H9 (cell line): ENCODE data around the gene EXOC1L. TPM values are rescaled to one million over a fixed set of nuclear protein-coding genes. Genes with fewer than 3 reads are reported as not detected.

ENCODE experiments used
- DNase-seq: peaks from one replicate; pipeline ENCODE4 v3.0.0-alpha.2; 2017
- H2AFZ ChIP-seq: one replicate; pipeline ENCODE4 v1.6.1; 2013; ENCODE audit warnings: mild to moderate bottlenecking, low read length, control low read depth, moderate library complexity
- H2AK5ac ChIP-seq: 2 replicates; pipeline ENCODE4 v1.6.1; 2013; ENCODE audit warnings: low read length, control low read depth, mixed read lengths; ENCODE audit not compliant: insufficient read length
- H2BK120ac ChIP-seq: one replicate; pipeline ENCODE4 v1.6.1; 2013; ENCODE audit warnings: low read depth, mild to moderate bottlenecking, low read length, control low read depth, inconsistent platforms; ENCODE audit not compliant: poor library complexity, severe bottlenecking
- H2BK12ac ChIP-seq: 2 replicates; pipeline ENCODE4 v1.6.1; 2013; ENCODE audit warnings: low read length, control low read depth, mixed read lengths, low read depth; ENCODE audit not compliant: insufficient read length
- H2BK15ac ChIP-seq: 2 replicates; pipeline ENCODE4 v1.6.1; 2013; ENCODE audit warnings: low read depth, low read length, control low read depth
- H2BK20ac ChIP-seq: one replicate; pipeline ENCODE4 v1.6.1; 2013; ENCODE audit warnings: low read depth, mild to moderate bottlenecking, low read length, control low read depth, inconsistent platforms; ENCODE audit not compliant: poor library complexity, severe bottlenecking
- H2BK5ac ChIP-seq: 2 replicates; pipeline ENCODE4 v1.6.1; 2013; ENCODE audit warnings: low read length, control low read depth, mixed read lengths; ENCODE audit not compliant: insufficient read length
- H3K14ac ChIP-seq: 2 replicates; pipeline ENCODE4 v1.6.1; 2013; ENCODE audit warnings: low read length, control low read depth; ENCODE audit not compliant: insufficient read depth
- H3K18ac ChIP-seq: 2 replicates; pipeline ENCODE4 v1.6.1; 2013; ENCODE audit warnings: low read depth, mild to moderate bottlenecking, mixed read lengths, low read length, control low read depth; ENCODE audit not compliant: insufficient read length
- H3K23ac ChIP-seq: 2 replicates; pipeline ENCODE4 v1.6.1; 2013; ENCODE audit warnings: low read length, control low read depth, mixed read lengths, low read depth; ENCODE audit not compliant: insufficient read length
- H3K23me2 ChIP-seq: 2 replicates; pipeline ENCODE4 v1.6.1; 2013; ENCODE audit warnings: low read depth, mild to moderate bottlenecking, mixed read lengths, low read length, control low read depth; ENCODE audit not compliant: insufficient read length, poor library complexity, severe bottlenecking
- H3K27ac ChIP-seq: 2 replicates; pipeline ENCODE4 v1.5.1; 2013; ENCODE audit warnings: low read length, control low read depth, mixed read lengths, low read depth; ENCODE audit not compliant: insufficient read length
- H3K27me3 ChIP-seq: 2 replicates; pipeline ENCODE4 v1.6.1; 2013; ENCODE audit warnings: low read length, control low read depth, inconsistent platforms; ENCODE audit not compliant: insufficient read depth
- H3K4ac ChIP-seq: 2 replicates; pipeline ENCODE4 v1.6.1; 2013; ENCODE audit warnings: low read depth, mild to moderate bottlenecking, control low read depth, inconsistent platforms, low read length, moderate library complexity
- H3K4me1 ChIP-seq: 2 replicates; pipeline ENCODE4 v1.6.1; 2013; ENCODE audit warnings: low read length, control low read depth, inconsistent platforms; ENCODE audit not compliant: insufficient read depth
- H3K4me2 ChIP-seq: 2 replicates; pipeline ENCODE4 v1.6.1; 2013; ENCODE audit warnings: low read length, control low read depth, mixed read lengths; ENCODE audit not compliant: insufficient read length, insufficient read depth
- H3K56ac ChIP-seq: 2 replicates; pipeline ENCODE4 v1.6.1; 2013; ENCODE audit warnings: low read depth, mild to moderate bottlenecking, mixed read lengths, low read length, control low read depth; ENCODE audit not compliant: insufficient read length
- H3K79me1 ChIP-seq: 2 replicates; pipeline ENCODE4 v1.6.1; 2013; ENCODE audit warnings: low read depth, mild to moderate bottlenecking, moderate library complexity, low read length, control low read depth, inconsistent platforms; ENCODE audit not compliant: insufficient read depth, poor library complexity, severe bottlenecking
- H3K79me2 ChIP-seq: 2 replicates; pipeline ENCODE4 v1.6.1; 2013; ENCODE audit warnings: low read length, control low read depth, inconsistent platforms; ENCODE audit not compliant: insufficient read depth
- H3K9ac ChIP-seq: 2 replicates; pipeline ENCODE4 v1.6.1; 2013; ENCODE audit warnings: low read length, control low read depth, mixed read lengths; ENCODE audit not compliant: insufficient read length; ENCODE audit errors: extremely low read depth
- H3K9me3 ChIP-seq: one replicate; pipeline ENCODE4 v1.6.1; 2013; ENCODE audit warnings: low read depth, low read length, inconsistent platforms; ENCODE audit not compliant: control insufficient read depth
- H3T11ph ChIP-seq: one replicate; pipeline ENCODE4 v1.6.1; 2013; ENCODE audit warnings: mild to moderate bottlenecking, low read length, control low read depth, inconsistent platforms
- H4K20me1 ChIP-seq: one replicate; pipeline ENCODE4 v1.6.1; 2013; ENCODE audit not compliant: control insufficient read depth, insufficient read length, insufficient read depth
- H4K5ac ChIP-seq: 2 replicates; pipeline ENCODE4 v1.6.1; 2013; ENCODE audit warnings: low read depth, mild to moderate bottlenecking, mixed read lengths, low read length, control low read depth; ENCODE audit not compliant: insufficient read length
- H4K8ac ChIP-seq: replicated peaks from 2 replicates; pipeline ENCODE4 v1.6.1; 2013; ENCODE audit warnings: low read length, control low read depth, mixed read lengths, low read depth; ENCODE audit not compliant: insufficient read length
- H4K91ac ChIP-seq: 2 replicates; pipeline ENCODE4 v1.6.1; 2013; ENCODE audit warnings: low read depth, mild to moderate bottlenecking, moderate library complexity, mixed read lengths, low read length, control low read depth; ENCODE audit not compliant: insufficient read length
- H3K27ac Mint-ChIP-seq, 3 experiments: 2 replicates in 2 of 3; 3 replicates in 1 of 3; pipeline ENCODE4 v1.8.0; 2020 to 2021; ENCODE audit warnings: mixed read lengths in 3 of 3, mild to moderate bottlenecking in 1 of 3, moderate library complexity in 1 of 3
- H3K27me3 Mint-ChIP-seq: 2 replicates; pipeline ENCODE4 v1.8.0; 2021; ENCODE audit warnings: low read depth, mild to moderate bottlenecking, moderate library complexity, mixed read lengths
- H3K36me3 Mint-ChIP-seq, 3 experiments: 2 replicates in 2 of 3; 3 replicates in 1 of 3; pipeline ENCODE4 v1.8.0; 2020 to 2021; ENCODE audit warnings: low read depth in 3 of 3, mixed read lengths in 3 of 3; ENCODE audit not compliant: insufficient read depth in 1 of 3
- H3K4me1 Mint-ChIP-seq, 2 experiments: 2 replicates each; pipeline ENCODE4 v1.8.0; 2020; ENCODE audit warnings: mixed read lengths in 2 of 2
- H3K4me3 Mint-ChIP-seq, 2 experiments: 2 replicates in 1 of 2; 3 replicates in 1 of 2; pipeline ENCODE4 v1.8.0; 2020 to 2021; ENCODE audit warnings: mild to moderate bottlenecking in 2 of 2, mixed read lengths in 2 of 2, moderate library complexity in 1 of 2
- H3K9me3 Mint-ChIP-seq, 2 experiments: 2 replicates in 1 of 2; 3 replicates in 1 of 2; pipeline ENCODE4 v1.8.0; 2020; ENCODE audit warnings: mild to moderate bottlenecking in 2 of 2, mixed read lengths in 2 of 2, moderate library complexity in 1 of 2
- WGBS: extraction: QIAGEN DNeasy Blood & Tissue Kit; methylation state at CpG from one replicate; pipeline ENCODE4 v1.1.7; 2013; ENCODE audit warnings: missing lambda C conversion rate, low lambda C conversion rate, mixed read lengths; ENCODE audit not compliant: insufficient read length; ENCODE audit errors: extremely low coverage; 5-methylcytosine and 5-hydroxymethylcytosine counted together
- total RNA-seq: library from RNA; stranded (reverse); gene quantifications from 2 replicates; pipeline ENCODE4 v1.2.1, GENCODE V29; 2021
- TF ChIP-seq, protein P1 (sequence below): fragments of 200-600 bp; sonication (generic); conservative IDR thresholded peaks from 3 replicates; pipeline ENCODE4 v1.8.0; 2021; ENCODE audit warnings: antibody characterized with exemption, mild to moderate bottlenecking

EXOC1L gene
- total RNA-seq, 1 experiment from 2014 or later, result not detected

DNA sequence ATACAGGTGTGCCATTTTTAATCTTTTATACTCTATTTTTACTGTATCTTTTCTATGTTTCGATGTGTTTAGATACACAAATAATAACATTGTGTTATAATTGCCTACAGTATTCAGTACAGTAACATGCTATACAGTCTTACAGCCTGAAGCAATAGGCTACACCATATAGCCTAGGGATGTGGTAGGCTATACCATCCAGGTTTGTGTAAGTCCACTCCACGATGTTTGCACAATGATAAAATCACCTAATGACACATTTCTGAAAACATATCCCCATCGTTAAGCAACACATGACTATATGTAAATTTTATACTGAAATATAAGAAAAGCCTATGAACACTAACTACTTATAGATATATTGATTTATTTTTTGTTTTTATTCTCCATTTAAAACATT, 48.9 kb upstream of the EXOC1L start:
- TF ChIP-seq, protein P1, sequence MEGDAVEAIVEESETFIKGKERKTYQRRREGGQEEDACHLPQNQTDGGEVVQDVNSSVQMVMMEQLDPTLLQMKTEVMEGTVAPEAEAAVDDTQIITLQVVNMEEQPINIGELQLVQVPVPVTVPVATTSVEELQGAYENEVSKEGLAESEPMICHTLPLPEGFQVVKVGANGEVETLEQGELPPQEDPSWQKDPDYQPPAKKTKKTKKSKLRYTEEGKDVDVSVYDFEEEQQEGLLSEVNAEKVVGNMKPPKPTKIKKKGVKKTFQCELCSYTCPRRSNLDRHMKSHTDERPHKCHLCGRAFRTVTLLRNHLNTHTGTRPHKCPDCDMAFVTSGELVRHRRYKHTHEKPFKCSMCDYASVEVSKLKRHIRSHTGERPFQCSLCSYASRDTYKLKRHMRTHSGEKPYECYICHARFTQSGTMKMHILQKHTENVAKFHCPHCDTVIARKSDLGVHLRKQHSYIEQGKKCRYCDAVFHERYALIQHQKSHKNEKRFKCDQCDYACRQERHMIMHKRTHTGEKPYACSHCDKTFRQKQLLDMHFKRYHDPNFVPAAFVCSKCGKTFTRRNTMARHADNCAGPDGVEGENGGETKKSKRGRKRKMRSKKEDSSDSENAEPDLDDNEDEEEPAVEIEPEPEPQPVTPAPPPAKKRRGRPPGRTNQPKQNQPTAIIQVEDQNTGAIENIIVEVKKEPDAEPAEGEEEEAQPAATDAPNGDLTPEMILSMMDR, result no peak
- no peaks in the 10 kb centered on the region for H3K27me3 Mint-ChIP-seq
- H3K27ac Mint-ChIP-seq, result no peak overlapping the region
- no peaks in the 10 kb centered on the region for H3K9me3 ChIP-seq
- H3K23me2 ChIP-seq, result no peaks in the 10 kb centered on the region
- H3K23ac ChIP-seq, result no peak overlapping the region
- no peak overlapping the region for H2BK120ac ChIP-seq
- H3K4me3 Mint-ChIP-seq, result no peak overlapping the region
- H2BK15ac ChIP-seq, result no peak overlapping the region
- peaks cover 30% of the 10 kb centered on the region in 2 experiments for H3K4me1 Mint-ChIP-seq
- H3K79me1 ChIP-seq, result no peaks in the 10 kb centered on the region
- no peak overlapping the region for H4K5ac ChIP-seq
- no peak overlapping the region for H3K4me2 ChIP-seq
- no peak overlapping the region for H3K4ac ChIP-seq
- no peak overlapping the region for H3K56ac ChIP-seq
- H3K36me3 Mint-ChIP-seq, result no peaks in the 10 kb centered on the region
- no peak overlapping the region for H4K91ac ChIP-seq
- H4K20me1 ChIP-seq, result no peaks in the 10 kb centered on the region
- no peak overlapping the region for H3K9ac ChIP-seq
- no peak overlapping the region for H2BK12ac ChIP-seq
- WGBS, result no CpG with 5 or more reads among the region's 3 CpGs
- H3K4me1 ChIP-seq, result no peaks in the 10 kb centered on the region; the same call in 1 of the 2 replicates
- DNase-seq, result no peak
- H3K79me2 ChIP-seq, result no peaks in the 10 kb centered on the region
- H2BK5ac ChIP-seq, result no peak overlapping the region
- H2BK20ac ChIP-seq, result no peak overlapping the region
- no peak overlapping the region for H3K18ac ChIP-seq
- H3T11ph ChIP-seq, result no peak overlapping the region
- H3K9me3 Mint-ChIP-seq, result no peaks in the 10 kb centered on the region
- no peak overlapping the region for H4K8ac ChIP-seq
- no peak overlapping the region for H3K14ac ChIP-seq
- no peaks in the 10 kb centered on the region for H3K27me3 ChIP-seq
- H3K27ac ChIP-seq, result no peak overlapping the region
- H2AFZ ChIP-seq, result no peak overlapping the region
- H2AK5ac ChIP-seq, result no peak overlapping the region
